ENCODE measurements around the gene MISP. TPM values are rescaled to one million over a fixed set of nuclear protein-coding genes. Genes with fewer than 3 reads are reported as not detected.

Gene MISP
- total RNA-seq, 2 experiments from 2014 or later, result not detected

- no peaks in the 10 kb centered on the region for H3K4me1 Mint-ChIP-seq (ENCODE audit: low read depth)
- ATAC-seq, result no peak
- POLR2A ChIA-PET, result no interaction called here
- DNase-seq, result no peak
- peaks cover 2% of the 10 kb centered on the region for H3K27me3 Mint-ChIP-seq (ENCODE audit: low read depth)
- H3K36me3 Mint-ChIP-seq (ENCODE audit: low read depth), result no peaks in the 10 kb centered on the region
- CTCF ChIA-PET, result no interaction called here
- H3K4me3 Mint-ChIP-seq, result no peak overlapping the region
- no peak overlapping the region for H3K27ac Mint-ChIP-seq
- H3K9me3 Mint-ChIP-seq (ENCODE audit: insufficient read depth), result no peaks in the 10 kb centered on the region
Observed at GRCh38 chr19:788983-789700, 38.2 kb downstream of the MISP start.

- no peak for ATAC-seq
- no peaks in the 10 kb centered on the region for H3K9me3 Mint-ChIP-seq (ENCODE audit: insufficient read depth)
- no peak overlapping the region for H3K4me3 Mint-ChIP-seq
- ChIA-PET CTCF (no interaction called here), POLR2A (no interaction called here)
- H3K27ac Mint-ChIP-seq, result no peak overlapping the region
- no peaks in the 10 kb centered on the region for H3K36me3 Mint-ChIP-seq (ENCODE audit: low read depth)
- no peaks in the 10 kb centered on the region for H3K4me1 Mint-ChIP-seq (ENCODE audit: low read depth)
- peaks cover 2% of the 10 kb centered on the region for H3K27me3 Mint-ChIP-seq (ENCODE audit: low read depth)
- no peak for DNase-seq
Observed at GRCh38 chr19:789701-790060, 38.8 kb downstream of the MISP start.

GRCh38 chr19:791007-791566 is 40.2 kb downstream of the MISP start:
- peaks cover 2% of the 10 kb centered on the region for H3K27me3 Mint-ChIP-seq (ENCODE audit: low read depth)
- ATAC-seq, result no peak
- H3K4me3 Mint-ChIP-seq, result no peak overlapping the region
- peaks cover 2% of the 10 kb centered on the region for H3K4me1 Mint-ChIP-seq (ENCODE audit: low read depth)
- no peaks in the 10 kb centered on the region for H3K36me3 Mint-ChIP-seq (ENCODE audit: low read depth)
- ChIA-PET CTCF (no interaction called here), POLR2A (no interaction called here)
- no peaks in the 10 kb centered on the region for H3K9me3 Mint-ChIP-seq (ENCODE audit: insufficient read depth)
- no peak overlapping the region for H3K27ac Mint-ChIP-seq
- no peak for DNase-seq

GRCh38 chr19:791567-792305 is 40.8 kb downstream of the MISP start:
- ATAC-seq (no peak), DNase-seq (no peak)
- ChIA-PET POLR2A (no interaction called here), CTCF (no interaction called here)
- no peak overlapping the region for H3K4me3 Mint-ChIP-seq
- H3K27ac Mint-ChIP-seq, result no peak overlapping the region
- H3K27me3 Mint-ChIP-seq (ENCODE audit: low read depth), result peaks cover 2% of the 10 kb centered on the region
- no peaks in the 10 kb centered on the region for H3K36me3 Mint-ChIP-seq (ENCODE audit: low read depth)
- no peaks in the 10 kb centered on the region for H3K9me3 Mint-ChIP-seq (ENCODE audit: insufficient read depth)
- H3K4me1 Mint-ChIP-seq (ENCODE audit: low read depth), result peaks cover 4% of the 10 kb centered on the region

DNA sequence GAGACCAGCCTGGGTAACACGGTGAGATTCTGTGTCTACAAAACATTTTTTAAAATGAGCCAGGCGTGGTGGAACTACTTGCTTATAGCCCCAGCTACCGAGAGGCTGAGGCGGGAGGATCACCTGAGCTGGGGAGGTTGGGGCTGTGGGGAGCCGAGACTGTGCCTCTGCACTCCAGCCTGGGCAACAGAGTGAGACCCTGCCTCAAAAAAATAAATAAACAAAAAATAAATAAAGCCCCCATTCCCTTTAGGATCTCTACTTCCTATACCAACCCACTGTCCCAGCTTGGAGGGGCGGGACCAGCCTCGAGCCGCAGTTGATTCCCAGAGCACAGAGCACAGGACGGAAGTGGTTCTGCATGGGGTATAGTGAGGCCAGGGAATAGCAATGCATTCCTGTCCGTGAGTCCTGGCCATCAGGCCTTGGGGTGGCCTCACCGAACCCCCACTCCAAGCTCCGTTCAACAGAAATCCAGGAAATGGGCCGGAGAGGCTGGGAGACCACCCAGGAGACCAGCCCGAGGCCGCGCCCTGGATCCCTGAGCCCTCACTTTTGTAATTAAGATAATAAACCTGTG is 41.5 kb downstream of the MISP start:
- H3K4me3 Mint-ChIP-seq, result no peak overlapping the region
- H3K27me3 Mint-ChIP-seq (ENCODE audit: low read depth), result peaks cover 2% of the 10 kb centered on the region
- ATAC-seq, result no peak
- no peaks in the 10 kb centered on the region for H3K36me3 Mint-ChIP-seq (ENCODE audit: low read depth)
- ChIA-PET CTCF (no interaction called here), POLR2A (no interaction called here)
- H3K9me3 Mint-ChIP-seq (ENCODE audit: insufficient read depth), result no peaks in the 10 kb centered on the region
- peaks cover 6% of the 10 kb centered on the region for H3K4me1 Mint-ChIP-seq (ENCODE audit: low read depth)
- H3K27ac Mint-ChIP-seq, result no peak overlapping the region
- DNase-seq, result no peak

GRCh38 chr19:793806-794205 is 42.9 kb downstream of the MISP start:
- CTCF ChIA-PET, result no interaction called here
- POLR2A ChIA-PET, result interaction anchor here (0.6 kb wide), 1 partner anchor 232 kb away, joined by 3 read pairs; no protein-coding TSS in a partner anchor

DNA sequence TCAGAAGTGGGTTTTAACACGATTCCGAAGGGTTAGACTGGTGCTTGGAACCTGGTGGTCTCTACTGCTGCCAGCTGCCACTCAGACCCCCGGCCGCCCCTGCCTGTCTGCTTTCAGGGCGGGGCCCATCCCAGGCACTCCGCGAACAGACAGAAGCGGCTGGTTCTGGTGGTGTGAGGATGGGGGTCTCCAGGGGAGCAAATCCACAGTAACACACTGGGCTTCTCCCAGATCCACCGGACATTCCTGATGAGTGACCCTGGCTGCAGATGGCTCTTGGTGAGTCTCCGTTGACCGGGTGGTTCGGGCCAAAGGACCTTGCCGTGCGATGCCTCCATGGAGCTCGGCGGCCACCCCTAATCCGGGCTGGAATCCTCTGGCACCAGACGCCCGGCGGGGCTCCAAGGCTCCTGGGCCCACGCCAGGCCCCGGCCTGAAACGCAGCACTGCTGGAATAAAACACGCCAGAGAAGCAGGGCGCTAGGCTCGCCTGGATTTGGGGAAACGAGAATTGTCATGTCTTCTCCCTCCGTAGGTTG is 44.2 kb downstream of the MISP start:
- CTCF ChIA-PET, result no interaction called here
- no peak for ATAC-seq
- peak overlapping the region; percentile 18 for H3K4me3 Mint-ChIP-seq

More at GRCh38 chr19:793806-794205, 42.9 kb downstream of the MISP start:
- H3K4me1 Mint-ChIP-seq (ENCODE audit: low read depth), result peaks cover 6% of the 10 kb centered on the region
- H3K4me3 Mint-ChIP-seq, result no peak overlapping the region
- no peak for DNase-seq
- ATAC-seq, result no peak
- H3K27ac Mint-ChIP-seq, result no peak overlapping the region
- peaks cover 5% of the 10 kb centered on the region for H3K36me3 Mint-ChIP-seq (ENCODE audit: low read depth)
- H3K27me3 Mint-ChIP-seq (ENCODE audit: low read depth), result peaks cover 2% of the 10 kb centered on the region
- no peaks in the 10 kb centered on the region for H3K9me3 Mint-ChIP-seq (ENCODE audit: insufficient read depth)

GRCh38 chr19:795691-796581 is 45.0 kb downstream of the MISP start:
- no peaks in the 10 kb centered on the region for H3K9me3 Mint-ChIP-seq (ENCODE audit: insufficient read depth)
- ATAC-seq (no peak), DNase-seq (no peak)
- no peak overlapping the region for H3K27ac Mint-ChIP-seq
- peak overlapping the region; percentile 91 for H3K4me3 Mint-ChIP-seq
- CTCF ChIA-PET, result interaction anchor here (1.1 kb wide), 1 partner anchor 285 kb away, joined by 3 read pairs; no protein-coding TSS in a partner anchor
- peaks cover 23% of the 10 kb centered on the region for H3K36me3 Mint-ChIP-seq (ENCODE audit: low read depth)
- H3K27me3 Mint-ChIP-seq (ENCODE audit: low read depth), result no peaks in the 10 kb centered on the region
- POLR2A ChIA-PET, result interaction anchor here (1.1 kb wide), 1 partner anchor 14 kb away, joined by 3 read pairs; no protein-coding TSS in a partner anchor
- H3K4me1 Mint-ChIP-seq (ENCODE audit: low read depth), result peaks cover 21% of the 10 kb centered on the region

More for the DNA sequence above, 44.2 kb downstream of the MISP start:
- Mint-ChIP-seq H3K36me3 (ENCODE audit: low read depth) (peaks cover 17% of the 10 kb centered on the region), H3K27me3 (ENCODE audit: low read depth) (no peaks in the 10 kb centered on the region), H3K27ac (no peak overlapping the region), H3K9me3 (ENCODE audit: insufficient read depth) (no peaks in the 10 kb centered on the region), H3K4me1 (ENCODE audit: low read depth) (peaks cover 14% of the 10 kb centered on the region)
- POLR2A ChIA-PET, result no interaction called here
- no peak for DNase-seq

- Mint-ChIP-seq H3K9me3 (ENCODE audit: insufficient read depth) (no peaks in the 10 kb centered on the region), H3K4me3 (peak within 1 kb of the TSS; percentile 91), H3K36me3 (ENCODE audit: low read depth) (peaks cover 28% of the 10 kb centered on the region), H3K27me3 (ENCODE audit: low read depth) (no peaks in the 10 kb centered on the region), H3K27ac (peak within 1 kb of the TSS; percentile 86), H3K4me1 (ENCODE audit: low read depth) (peaks cover 31% of the 10 kb centered on the region)
- DNase-seq, result peak; percentile 100
- ChIA-PET POLR2A (interaction anchor here (1.1 kb wide), 1 partner anchor 15 kb away, joined by 3 read pairs; no protein-coding TSS in a partner anchor), CTCF (interaction anchor here (1.1 kb wide), 1 partner anchor 286 kb away, joined by 3 read pairs; no protein-coding TSS in a partner anchor)
- ATAC-seq, result peak; percentile 85
Observed at GRCh38 chr19:796692-797527, 46.0 kb downstream of the MISP start, which contains the start of gene PTBP1. PTBP1 (plus strand) TSS chr19:797452; CDS start chr19:797498, 46 bp downstream.

DNA sequence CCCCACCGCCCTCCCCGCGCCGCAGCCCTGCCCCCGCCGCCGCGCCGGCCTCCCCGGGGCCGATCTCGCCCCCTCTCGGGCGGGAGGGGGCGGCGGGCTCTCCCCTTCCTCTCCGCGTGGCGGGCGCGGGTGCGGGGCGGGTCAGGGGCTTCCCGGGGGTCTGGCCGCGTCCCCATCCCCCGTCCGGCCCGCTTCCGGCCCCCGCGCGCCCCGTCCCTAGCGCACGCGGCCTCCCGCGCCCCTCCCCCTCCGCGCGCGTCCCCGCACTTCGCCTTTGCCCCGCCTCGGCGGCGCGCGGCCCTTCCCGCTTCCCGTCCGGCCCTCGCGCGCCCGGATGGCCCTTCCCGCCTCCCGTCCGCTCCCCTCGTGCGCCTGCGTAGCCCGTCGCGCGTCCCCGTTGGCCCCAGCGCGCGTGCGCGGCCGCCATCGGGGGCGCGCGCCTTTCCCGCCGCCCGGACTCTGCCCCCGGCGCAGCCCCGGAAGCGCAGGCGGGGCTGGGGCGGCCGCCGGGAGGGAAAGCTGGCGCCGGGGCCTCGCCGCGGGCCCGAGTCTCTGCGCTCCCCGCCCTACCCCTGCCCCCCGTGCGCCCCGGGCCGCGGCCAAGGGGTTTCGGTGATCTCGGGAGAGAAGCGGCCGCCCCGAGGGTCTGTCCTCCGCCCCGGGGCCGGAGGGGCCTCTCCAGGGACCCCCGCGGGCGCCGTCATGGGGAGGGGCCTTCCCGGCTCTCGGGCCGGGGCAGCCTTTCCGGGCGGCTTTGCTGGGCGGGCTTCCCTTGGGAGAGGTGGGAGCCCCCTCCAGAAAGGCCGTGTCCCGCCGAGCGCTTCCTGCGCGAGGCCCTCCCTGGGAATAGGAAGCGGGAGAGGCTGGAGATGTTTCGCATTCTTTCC is 46.9 kb downstream of the MISP start:
- ATAC-seq, result peak; percentile 29
- peak overlapping the region; percentile 91 for H3K4me3 Mint-ChIP-seq
- H3K9me3 Mint-ChIP-seq (ENCODE audit: insufficient read depth), result no peaks in the 10 kb centered on the region
- CTCF ChIA-PET, result no interaction called here
- no peaks in the 10 kb centered on the region for H3K27me3 Mint-ChIP-seq (ENCODE audit: low read depth)
- POLR2A ChIA-PET, result interaction anchor here (0.9 to 1.5 kb wide), 3 partner anchors 9 to 186 kb away, joined by 3 to 7 read pairs (median 3); partner anchors contain the start of gene WDR18
- DNase-seq, result peak; percentile 92
- H3K4me1 Mint-ChIP-seq (ENCODE audit: low read depth), result peaks cover 39% of the 10 kb centered on the region
- H3K36me3 Mint-ChIP-seq (ENCODE audit: low read depth), result peaks cover 35% of the 10 kb centered on the region
- H3K27ac Mint-ChIP-seq, result peak overlapping the region; percentile 85
